HepG2 (cell line): Measurements from ENCODE around the gene PEF1. TPM values are rescaled to one million over a fixed set of nuclear protein-coding genes. Genes with fewer than 3 reads are reported as not detected.

ENCODE experiments used
- AHR ChIP-seq: IDR thresholded peaks from 2 replicates; pipeline ENCODE4 v1.6.1; 2018; ENCODE audit warnings: missing genetic modification reagents, missing compliant biosample characterization
- CBX2 ChIP-seq, 2 experiments: fragments of 200-600 bp in 1 of 2; sonication (generic); formaldehyde crosslinking in 1 of 2; IDR thresholded peaks; 2 replicates each; pipeline versions ENCODE4 v1.7.0 to v1.8.1; 2018 to 2022; ENCODE audit warnings: low read depth in 2 of 2, low read length in 1 of 2, mild to moderate bottlenecking in 1 of 2, missing genetic modification reagents in 1 of 2
- CCAR2 ChIP-seq: fragments of 200-400 bp; formaldehyde crosslinking; optimal IDR thresholded peaks from 2 replicates; pipeline ENCODE3; 2018; ENCODE audit warnings: low read depth, mild to moderate bottlenecking, low read length, moderate library complexity
- FOSL2 ChIP-seq: sonication (generic); formaldehyde crosslinking; IDR thresholded peaks from 2 replicates; pipeline ENCODE4 v1.4.0; 2020; ENCODE audit warnings: missing genetic modification reagents
- KLF11 ChIP-seq: IDR thresholded peaks from 2 replicates; pipeline ENCODE4 v1.6.1; 2016; ENCODE audit warnings: missing compliant biosample characterization
- PCBP2 ChIP-seq: fragments of 200-400 bp; formaldehyde crosslinking; optimal IDR thresholded peaks from 2 replicates; pipeline ENCODE3; 2018; ENCODE audit warnings: low read length, low read depth; ENCODE audit not compliant: poor library complexity, severe bottlenecking
- PHF5A ChIP-seq: IDR thresholded peaks from one replicate; pipeline ENCODE4 v1.6.1; 2018; ENCODE audit warnings: low read depth, missing genetic modification reagents; ENCODE audit not compliant: unreplicated experiment
- PHF8 ChIP-seq: sonication (generic); formaldehyde crosslinking; IDR thresholded peaks from 2 replicates; pipeline ENCODE4 v1.5.0; 2020; ENCODE audit warnings: missing genetic modification reagents
- RNF219 ChIP-seq: sonication (generic); formaldehyde crosslinking; IDR thresholded peaks from 2 replicates; pipeline ENCODE4 v1.5.0; 2020; ENCODE audit warnings: mild to moderate bottlenecking, missing genetic modification reagents
- SMARCC2 ChIP-seq: fragments of 450-650 bp; IDR thresholded peaks from 2 replicates; pipeline ENCODE4 v1.6.1; 2017; ENCODE audit warnings: antibody characterized with exemption, mild to moderate bottlenecking
- SMC3 ChIP-seq: IDR thresholded peaks from 2 replicates; pipeline ENCODE4 v1.6.1; 2011; ENCODE audit warnings: low read length, improper control_type of control experiment
- STAG1 ChIP-seq: sonication (generic); formaldehyde crosslinking; IDR thresholded peaks from 2 replicates; pipeline ENCODE4 v1.4.0; 2020; ENCODE audit warnings: missing genetic modification reagents
- XRCC5 ChIP-seq: fragments of 200-400 bp; formaldehyde crosslinking; optimal IDR thresholded peaks from 2 replicates; pipeline ENCODE3; 2017; ENCODE audit warnings: mild to moderate bottlenecking, low read length
- ZBTB1 ChIP-seq: sonication (generic); formaldehyde crosslinking; IDR thresholded peaks from 2 replicates; pipeline ENCODE4 v1.4.0; 2020; ENCODE audit warnings: missing genetic modification reagents, borderline replicate concordance
- ZBTB42 ChIP-seq: sonication (generic); formaldehyde crosslinking; IDR thresholded peaks from 2 replicates; pipeline ENCODE4 v1.5.0; 2020; ENCODE audit warnings: mild to moderate bottlenecking, missing genetic modification reagents
- ZNF280D ChIP-seq: sonication (generic); formaldehyde crosslinking; IDR thresholded peaks from 2 replicates; pipeline ENCODE4 v1.5.1; 2020; ENCODE audit warnings: mild to moderate bottlenecking, missing genetic modification reagents
- ZNF44 ChIP-seq: sonication (generic); formaldehyde crosslinking; IDR thresholded peaks from 2 replicates; pipeline ENCODE4 v1.5.1; 2020; ENCODE audit warnings: mild to moderate bottlenecking, missing genetic modification reagents
- ZNF713 ChIP-seq: sonication (generic); formaldehyde crosslinking; IDR thresholded peaks from 2 replicates; pipeline ENCODE4 v1.4.0; 2020; ENCODE audit warnings: mild to moderate bottlenecking, missing genetic modification reagents
- ZSCAN29 ChIP-seq: sonication (generic); formaldehyde crosslinking; conservative IDR thresholded peaks from 2 replicates; pipeline ENCODE4 v1.4.0; 2020; ENCODE audit warnings: mild to moderate bottlenecking, missing genetic modification reagents
- polyA plus RNA-seq, 8 experiments: library from polyadenylated mRNA; depleted of rRNA in 3 of 8; stranded (reverse) in 7 of 8; unstranded in 1 of 8; fragments of >200 nt; fragmentation: Illumina TruSeq in 4 of 8; extraction: Trizol in 4 of 8; gene quantifications; 2 replicates each; pipeline versions ENCODE4 v1.2.1 to v1.2.3, GENCODE V29; 2011 to 2016; ENCODE audit warnings: low read depth in 4 of 8, missing spikeins in 1 of 8, mixed read lengths in 1 of 8; ENCODE audit not compliant: insufficient read depth in 1 of 8
- total RNA-seq, 5 experiments: library from RNA; depleted of rRNA; stranded (reverse); fragments of >200 nt; fragmentation: Illumina TruSeq; extraction: Trizol; gene quantifications; 2 replicates each; pipeline ENCODE4 v1.2.3, GENCODE V29; 2016; ENCODE audit warnings: low read depth in 1 of 5
- TF ChIP-seq, protein P1 (sequence below): sonication (generic); formaldehyde crosslinking; IDR thresholded peaks from 2 replicates; pipeline ENCODE4 v1.4.0; 2020; ENCODE audit warnings: missing genetic modification reagents
- TF ChIP-seq, protein P2 (sequence below): sonication (generic); formaldehyde crosslinking; IDR thresholded peaks from 2 replicates; pipeline ENCODE4 v1.5.0; 2020; ENCODE audit warnings: mild to moderate bottlenecking, missing genetic modification reagents, moderate library complexity

Gene PEF1
- total and polyA plus RNA-seq, 2 of the 13 experiments (the other 11 are each of a cell fraction or from before 2014, with no cell fraction given) = 57.1 to 57.8 TPM

DNA sequence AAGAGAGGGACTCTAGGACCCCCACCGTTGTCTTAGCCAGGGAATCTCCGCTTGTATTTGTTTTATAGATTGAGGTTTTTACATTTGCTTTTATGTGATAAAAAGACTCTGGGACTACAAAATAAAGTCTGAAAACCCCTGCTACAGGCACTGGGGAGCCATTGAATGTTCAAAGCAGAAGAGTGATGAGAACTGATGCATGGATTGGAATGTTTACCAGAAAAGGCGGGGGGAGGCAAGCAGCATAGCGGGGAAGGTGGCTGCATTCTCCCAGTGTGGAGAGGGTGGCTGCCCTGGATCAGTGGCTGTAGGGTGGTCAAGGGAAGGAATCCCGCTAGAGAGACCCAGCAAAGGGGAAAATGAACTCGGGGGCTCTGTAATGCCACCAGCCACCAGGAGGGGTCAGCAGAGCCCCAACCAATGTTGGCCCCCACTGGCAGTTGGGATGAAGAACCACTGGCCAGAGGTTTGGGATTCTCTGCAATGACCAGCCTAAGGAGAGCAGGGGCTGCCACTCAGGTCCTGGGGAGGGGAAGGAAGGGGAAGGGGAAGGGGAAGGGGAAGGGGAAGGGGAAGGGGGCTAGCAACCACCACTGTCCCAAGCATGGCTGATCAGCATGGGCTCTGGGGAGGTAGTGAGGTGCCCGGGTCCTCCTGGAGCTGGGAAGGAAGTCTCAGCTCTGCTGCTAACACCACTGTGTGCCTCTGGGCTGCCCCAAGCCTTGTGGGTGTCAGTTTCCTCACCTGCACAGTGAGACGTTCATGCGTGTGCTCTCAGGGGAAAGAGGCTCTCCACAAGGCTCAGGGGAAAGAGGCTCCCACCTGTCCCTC, 19.2 kb upstream of the PEF1 start (continued):
- TF ChIP-seq ZNF280D (CRISPR knock-in tag) (no peak), CBX2 (IDR thresholded peaks at IDR 0.05; ENCODE audit: low read depth, low read length) (no peak), CBX2 (CRISPR knock-in tag; IDR thresholded peaks at IDR 0.05; ENCODE audit: low read depth) (no peak), ZBTB1 (CRISPR knock-in tag) (no peak), CCAR2 (no peak), PHF5A (CRISPR knock-in tag) (no peak), AHR (CRISPR knock-in tag) (no peak), STAG1 (peak; percentile 92), FOSL2 (CRISPR knock-in tag) (peak; percentile 42; the same call in 1 of the 2 replicates), PCBP2 (peak; percentile 54), SMC3 (peak; percentile 98), KLF11 (CRISPR knock-in tag) (no peak), RNF219 (CRISPR knock-in tag) (no peak), ZSCAN29 (CRISPR knock-in tag) (no peak), ZNF44 (no peak), XRCC5 (peak; percentile 37), PHF8 (CRISPR knock-in tag) (no peak), SMARCC2 (no peak), ZNF713 (no peak), ZBTB42 (CRISPR knock-in tag) (peak; percentile 72; the same call in 1 of the 2 replicates)
- TF ChIP-seq, protein P1, sequence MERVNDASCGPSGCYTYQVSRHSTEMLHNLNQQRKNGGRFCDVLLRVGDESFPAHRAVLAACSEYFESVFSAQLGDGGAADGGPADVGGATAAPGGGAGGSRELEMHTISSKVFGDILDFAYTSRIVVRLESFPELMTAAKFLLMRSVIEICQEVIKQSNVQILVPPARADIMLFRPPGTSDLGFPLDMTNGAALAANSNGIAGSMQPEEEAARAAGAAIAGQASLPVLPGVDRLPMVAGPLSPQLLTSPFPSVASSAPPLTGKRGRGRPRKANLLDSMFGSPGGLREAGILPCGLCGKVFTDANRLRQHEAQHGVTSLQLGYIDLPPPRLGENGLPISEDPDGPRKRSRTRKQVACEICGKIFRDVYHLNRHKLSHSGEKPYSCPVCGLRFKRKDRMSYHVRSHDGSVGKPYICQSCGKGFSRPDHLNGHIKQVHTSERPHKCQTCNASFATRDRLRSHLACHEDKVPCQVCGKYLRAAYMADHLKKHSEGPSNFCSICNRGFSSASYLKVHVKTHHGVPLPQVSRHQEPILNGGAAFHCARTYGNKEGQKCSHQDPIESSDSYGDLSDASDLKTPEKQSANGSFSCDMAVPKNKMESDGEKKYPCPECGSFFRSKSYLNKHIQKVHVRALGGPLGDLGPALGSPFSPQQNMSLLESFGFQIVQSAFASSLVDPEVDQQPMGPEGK (CRISPR knock-in tag) = peak; percentile 44; the same call in 1 of the 2 replicates
- TF ChIP-seq, protein P2, sequence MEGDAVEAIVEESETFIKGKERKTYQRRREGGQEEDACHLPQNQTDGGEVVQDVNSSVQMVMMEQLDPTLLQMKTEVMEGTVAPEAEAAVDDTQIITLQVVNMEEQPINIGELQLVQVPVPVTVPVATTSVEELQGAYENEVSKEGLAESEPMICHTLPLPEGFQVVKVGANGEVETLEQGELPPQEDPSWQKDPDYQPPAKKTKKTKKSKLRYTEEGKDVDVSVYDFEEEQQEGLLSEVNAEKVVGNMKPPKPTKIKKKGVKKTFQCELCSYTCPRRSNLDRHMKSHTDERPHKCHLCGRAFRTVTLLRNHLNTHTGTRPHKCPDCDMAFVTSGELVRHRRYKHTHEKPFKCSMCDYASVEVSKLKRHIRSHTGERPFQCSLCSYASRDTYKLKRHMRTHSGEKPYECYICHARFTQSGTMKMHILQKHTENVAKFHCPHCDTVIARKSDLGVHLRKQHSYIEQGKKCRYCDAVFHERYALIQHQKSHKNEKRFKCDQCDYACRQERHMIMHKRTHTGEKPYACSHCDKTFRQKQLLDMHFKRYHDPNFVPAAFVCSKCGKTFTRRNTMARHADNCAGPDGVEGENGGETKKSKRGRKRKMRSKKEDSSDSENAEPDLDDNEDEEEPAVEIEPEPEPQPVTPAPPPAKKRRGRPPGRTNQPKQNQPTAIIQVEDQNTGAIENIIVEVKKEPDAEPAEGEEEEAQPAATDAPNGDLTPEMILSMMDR (CRISPR knock-in tag) = peak; percentile 93
